SK-N-SH (cell line): ENCODE data around the gene USE1. TPM values are rescaled to one million over a fixed set of nuclear protein-coding genes. Genes with fewer than 3 reads are reported as not detected.

Experiments
- CTCF ChIA-PET: fragments of 300-600, 350-600 bp; formaldehyde crosslinking; extraction: SDS; loops from one replicate; lab custom pipeline; 2021; lab: Yijun Ruan, JAX
- POLR2A ChIA-PET: fragments of 350-600 bp; sonication (Branson Sonifier 250); formaldehyde crosslinking; extraction: SDS; loops from one replicate; lab custom pipeline; 2020; ENCODE audit warnings: antibody characterized with exemption, inconsistent platforms; lab: Yijun Ruan, JAX
- DNase-seq: peaks from one replicate; pipeline ENCODE4 v3.0.0; 2012
- H2AFZ ChIP-seq: fragments of 200-600 bp; sonication (generic); 2 replicates; pipeline ENCODE4 v1.8.1; 2016; ENCODE audit warnings: antibody characterized with exemption, mild to moderate bottlenecking, low read depth
- H3F3A ChIP-seq: fragments of 200-600 bp; sonication (generic); replicated peaks from 2 replicates; pipeline ENCODE3; 2016; ENCODE audit warnings: antibody characterized with exemption, mild to moderate bottlenecking; ENCODE audit not compliant: insufficient read depth
- H3K27ac ChIP-seq, 2 experiments: fragments of 200-500 bp in 1 of 2; fragments of 200-600 bp in 1 of 2; sonication (Bioruptor generic) in 1 of 2; sonication (generic), shearing (Covaris generic) in 1 of 2; 2 replicates each; pipeline versions ENCODE4 v1.5.1 to v1.6.1; 2014 to 2016; ENCODE audit warnings: low read depth in 2 of 2, inconsistent platforms in 1 of 2, low read length in 1 of 2, mild to moderate bottlenecking in 1 of 2, mixed read lengths in 1 of 2
- H3K27me3 ChIP-seq: fragments of 200-600 bp; sonication (generic), shearing (Covaris generic); 2 replicates; pipeline ENCODE4 v1.6.1; 2016; ENCODE audit warnings: mixed run types; ENCODE audit not compliant: insufficient read depth
- H3K36me3 ChIP-seq, 2 experiments: fragments of 200-500 bp in 1 of 2; fragments of 200-600 bp in 1 of 2; sonication (Bioruptor generic) in 1 of 2; sonication (generic) in 1 of 2; replicated peaks in 1 of 2; 2 replicates each; pipeline versions ENCODE3 to v1.5.1; 2014 to 2016; ENCODE audit warnings: low read length in 1 of 2, mild to moderate bottlenecking in 1 of 2; ENCODE audit not compliant: insufficient read depth in 2 of 2, control insufficient read depth in 1 of 2
- H3K4me1 ChIP-seq, 2 experiments: fragments of 200-500 bp in 1 of 2; fragments of 200-600 bp in 1 of 2; sonication (Bioruptor generic) in 1 of 2; sonication (generic), shearing (Covaris generic) in 1 of 2; 2 replicates each; pipeline versions ENCODE4 v1.5.1 to v1.6.1; 2014 to 2016; ENCODE audit warnings: low read depth in 1 of 2, low read length in 1 of 2, mixed run types in 1 of 2; ENCODE audit not compliant: insufficient read depth in 2 of 2, control insufficient read depth in 1 of 2
- H3K4me2 ChIP-seq: fragments of 200-600 bp; sonication (generic), shearing (Covaris generic); 2 replicates; pipeline ENCODE4 v1.6.1; 2017; ENCODE audit warnings: mixed run types
- H3K4me3 ChIP-seq, 2 experiments: fragments of 200-500 bp in 1 of 2; fragments of 200-600 bp in 1 of 2; sonication (Bioruptor generic) in 1 of 2; sonication (generic), shearing (Covaris generic) in 1 of 2; 2 replicates each; pipeline versions ENCODE4 v1.5.1 to v1.8.1; 2014 to 2016; ENCODE audit warnings: low read depth in 2 of 2, inconsistent platforms in 1 of 2, low read length in 1 of 2, mild to moderate bottlenecking in 1 of 2, mixed read lengths in 1 of 2, moderate library complexity in 1 of 2
- H3K79me2 ChIP-seq: fragments of 200-600 bp; sonication (generic); 2 replicates; pipeline ENCODE4 v1.8.1; 2017; ENCODE audit warnings: mild to moderate bottlenecking; ENCODE audit not compliant: insufficient read depth
- H3K9ac ChIP-seq: fragments of 200-600 bp; sonication (generic); 2 replicates; pipeline ENCODE4 v1.6.1; 2017; ENCODE audit warnings: mixed run types
- H3K9me2 ChIP-seq: fragments of 200-600 bp; sonication (generic); 2 replicates; pipeline ENCODE4 v1.6.1; 2017; ENCODE audit warnings: mixed run types
- H3K9me3 ChIP-seq: fragments of 200-600 bp; sonication (generic); 2 replicates; pipeline ENCODE4 v1.6.1; 2017; ENCODE audit warnings: mixed run types, mild to moderate bottlenecking, moderate library complexity
- H4K20me1 ChIP-seq: fragments of 200-600 bp; sonication (generic); 2 replicates; pipeline ENCODE4 v1.6.1; 2017; ENCODE audit warnings: mild to moderate bottlenecking, mixed run types; ENCODE audit not compliant: insufficient read depth
- CHD2 ChIP-seq: fragments of 150-350 bp; IDR thresholded peaks from 2 replicates; pipeline ENCODE4 v1.6.1; 2018; ENCODE audit warnings: low read length; ENCODE audit not compliant: partially characterized antibody
- CTCF ChIP-seq: fragments of 200-600 bp; sonication (generic); IDR thresholded peaks from 2 replicates; pipeline ENCODE4 v1.6.1; 2017; ENCODE audit warnings: antibody characterized with exemption, mild to moderate bottlenecking, moderate library complexity
- FOSL2 ChIP-seq: IDR thresholded peaks from 2 replicates; pipeline ENCODE4 v1.4.0; 2012; ENCODE audit warnings: low read depth, mild to moderate bottlenecking, moderate library complexity, borderline replicate concordance
- FOXJ3 ChIP-seq: sonication (generic); formaldehyde crosslinking; IDR thresholded peaks from 2 replicates; pipeline ENCODE4 v1.5.1; 2020; ENCODE audit warnings: mild to moderate bottlenecking, missing genetic modification reagents
- GABPA ChIP-seq: IDR thresholded peaks from 2 replicates; pipeline ENCODE4 v1.4.0; 2012; ENCODE audit warnings: low read depth, mild to moderate bottlenecking
- GATA2 ChIP-seq: sonication (generic); formaldehyde crosslinking; IDR thresholded peaks from 2 replicates; pipeline ENCODE4 v1.5.0; 2020; ENCODE audit warnings: mild to moderate bottlenecking, missing genetic modification reagents
- PBX3 ChIP-seq: IDR thresholded peaks from 2 replicates; pipeline ENCODE4; 2012
- POLR2AphosphoS5 ChIP-seq: IDR thresholded peaks from 2 replicates; pipeline ENCODE4 v1.6.1; 2012; ENCODE audit warnings: low read depth, low read length
- RCOR1 ChIP-seq: fragments of 150-350 bp; IDR thresholded peaks from 2 replicates; pipeline ENCODE4 v1.6.1; 2017; ENCODE audit warnings: antibody characterized with exemption, low read length
- RFX5 ChIP-seq: IDR thresholded peaks from 2 replicates; pipeline ENCODE4 v1.6.1; 2012; ENCODE audit warnings: mild to moderate bottlenecking, improper control_type of control experiment, low read length
- RXRA ChIP-seq: IDR thresholded peaks from 2 replicates; pipeline ENCODE4 v1.4.0; 2012; ENCODE audit warnings: low read depth, mild to moderate bottlenecking, borderline replicate concordance
- SMC3 ChIP-seq: IDR thresholded peaks from 2 replicates; pipeline ENCODE4 v1.6.1; 2012; ENCODE audit warnings: low read depth, low read length, improper control_type of control experiment
- TCF12 ChIP-seq: IDR thresholded peaks from 2 replicates; pipeline ENCODE4 v1.4.0; 2012
- TEAD4 ChIP-seq: IDR thresholded peaks from 2 replicates; pipeline ENCODE4 v1.4.0; 2012; ENCODE audit warnings: mild to moderate bottlenecking, borderline replicate concordance; ENCODE audit not compliant: insufficient read depth
- USF1 ChIP-seq: IDR thresholded peaks from 2 replicates; pipeline ENCODE4 v1.4.0; 2012; ENCODE audit warnings: low read depth, borderline replicate concordance
- USF2 ChIP-seq: fragments of 150-350 bp; IDR thresholded peaks from 2 replicates; pipeline ENCODE4 v1.6.1; 2017; ENCODE audit warnings: antibody characterized with exemption, low read length, low read depth, borderline replicate concordance
- WGBS: methylation state at CpG from one replicate; pipeline ENCODE4 v1.1.6; 2017; ENCODE audit warnings: low lambda C conversion rate; 5-methylcytosine and 5-hydroxymethylcytosine counted together
- polyA plus RNA-seq, 3 experiments: library from polyadenylated mRNA; depleted of rRNA; stranded (reverse); fragments of >200 nt; gene quantifications; 2 replicates each; pipeline ENCODE4 v1.2.3, GENCODE V29; 2012

USE1 gene
- polyA plus RNA-seq, 1 of the 3 experiments (the other 2 are of a cell fraction): 81.8 TPM

- TF ChIP-seq RCOR1: no peak
- no peak for TF ChIP-seq POLR2AphosphoS5
- TF ChIP-seq, all 33 proteins: peak for 0
These were observed 36.9 kb upstream of the USE1 start (continued) for GRCh38 chr19:17178291-17178690.

GRCh38 chr19:17180997-17181702 lies 34.0 kb upstream of the USE1 start:
- H3F3A ChIP-seq: no peaks in the 10 kb centered on the region
- WGBS: over 99% methylated on average over 21 of the region's 22 CpGs
- H3K27ac ChIP-seq: no peak overlapping the region
- TF ChIP-seq SMC3 (no peak), FOSL2 (no peak), GATA2 (CRISPR knock-in tag) (no peak), CHD2 (no peak), PBX3 (no peak), GABPA (no peak), RFX5 (no peak), TEAD4 (no peak), TCF12 (no peak), RXRA (no peak), USF1 (no peak), USF2 (no peak), FOXJ3 (CRISPR knock-in tag) (no peak), CTCF (no peak), POLR2AphosphoS5 (no peak)
- H3K36me3 ChIP-seq: peaks cover 25 to 36% of the 10 kb centered on the region in 2 experiments
- H3K4me3 ChIP-seq: no peak overlapping the region
- CTCF ChIA-PET: no interaction called here
- H4K20me1 ChIP-seq: no peaks in the 10 kb centered on the region
- POLR2A ChIA-PET: no interaction called here
- no peaks in the 10 kb centered on the region for H3K9me2 ChIP-seq
- no peaks in the 10 kb centered on the region for H3K27me3 ChIP-seq
- H3K9ac ChIP-seq: no peak overlapping the region
- no peaks in the 10 kb centered on the region for H3K9me3 ChIP-seq
- no peak overlapping the region for H2AFZ ChIP-seq
- DNase-seq: no peak
- H3K79me2 ChIP-seq: no peaks in the 10 kb centered on the region
- H3K4me1 ChIP-seq: no peaks in the 10 kb centered on the region
- no peak overlapping the region for H3K4me2 ChIP-seq
